ENCODE measurements around the gene KDM8.

The KDM8 gene

DNA sequence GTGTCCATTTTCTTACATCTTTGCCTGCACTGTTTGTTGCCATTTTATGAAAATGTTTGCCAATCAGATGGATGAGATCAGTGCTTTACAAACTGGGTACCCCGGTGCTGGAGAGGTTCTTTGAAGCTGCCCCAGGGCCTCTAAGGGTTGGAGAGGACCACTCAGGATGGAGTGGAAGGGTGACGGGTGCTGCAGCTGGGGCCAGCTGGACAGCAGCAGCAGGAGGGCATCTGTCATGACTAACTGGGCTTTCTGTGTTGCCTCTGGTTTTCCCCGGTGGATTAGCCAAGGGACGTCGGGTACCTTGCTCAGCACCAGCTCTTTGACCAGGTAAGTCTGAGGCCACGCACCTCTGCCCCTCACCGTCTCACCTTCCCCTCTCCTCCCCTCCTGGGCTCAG is 12.3 kb downstream of the KDM8 start:
- no peak for DNase-seq (ENCODE audit: low read depth)

DNA sequence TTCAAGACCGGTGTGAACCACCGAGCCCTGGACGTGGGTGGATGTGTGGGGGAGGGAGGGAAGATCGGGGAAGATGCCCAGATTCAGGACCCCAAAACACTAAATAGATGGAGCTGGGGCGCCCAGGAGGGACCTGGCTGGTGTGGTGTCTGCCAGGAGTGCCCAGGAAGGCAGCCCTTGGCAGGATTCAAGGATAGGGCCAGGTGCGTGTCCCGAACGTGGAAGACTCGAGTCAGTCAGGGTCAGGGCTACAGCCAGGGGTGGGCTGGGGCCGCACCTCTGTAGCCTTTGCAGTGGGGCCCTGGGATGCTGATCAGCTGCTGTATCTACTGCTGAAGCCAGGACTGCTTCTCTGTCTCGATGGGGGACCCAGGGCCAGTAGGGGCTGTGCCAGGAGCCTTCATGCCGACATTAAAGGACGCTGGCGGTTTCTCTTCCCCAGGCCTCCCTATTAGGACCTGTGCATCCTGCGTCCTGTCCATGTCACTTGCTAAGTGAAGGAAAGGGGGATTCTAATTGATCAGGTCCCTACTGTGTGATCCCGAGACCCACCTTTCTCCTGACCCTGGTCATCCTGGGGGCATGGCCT is 13.1 kb downstream of the KDM8 start:
- DNase-seq (ENCODE audit: low read depth): no peak

DNA sequence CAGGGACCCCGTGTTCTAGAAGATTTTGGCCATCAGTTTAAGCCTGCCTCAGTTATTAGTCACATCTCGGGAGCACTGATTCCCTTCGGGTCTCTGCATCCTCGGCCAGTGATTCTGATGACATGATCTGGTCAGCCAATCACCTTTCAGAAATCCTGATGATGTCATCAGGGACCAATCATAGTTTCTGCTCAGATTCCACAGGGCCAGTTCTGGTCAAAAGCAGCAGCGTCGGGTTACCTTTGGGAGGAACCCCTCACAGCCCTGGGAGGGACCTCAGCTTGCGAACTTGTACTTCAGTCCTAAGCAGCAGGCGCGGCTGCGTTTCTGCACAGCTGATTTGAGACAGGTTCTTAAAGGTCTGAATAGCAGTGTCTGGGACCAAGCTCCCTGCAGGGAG is 13.9 kb downstream of the KDM8 start:
- no peak for DNase-seq (ENCODE audit: low read depth)

DNA sequence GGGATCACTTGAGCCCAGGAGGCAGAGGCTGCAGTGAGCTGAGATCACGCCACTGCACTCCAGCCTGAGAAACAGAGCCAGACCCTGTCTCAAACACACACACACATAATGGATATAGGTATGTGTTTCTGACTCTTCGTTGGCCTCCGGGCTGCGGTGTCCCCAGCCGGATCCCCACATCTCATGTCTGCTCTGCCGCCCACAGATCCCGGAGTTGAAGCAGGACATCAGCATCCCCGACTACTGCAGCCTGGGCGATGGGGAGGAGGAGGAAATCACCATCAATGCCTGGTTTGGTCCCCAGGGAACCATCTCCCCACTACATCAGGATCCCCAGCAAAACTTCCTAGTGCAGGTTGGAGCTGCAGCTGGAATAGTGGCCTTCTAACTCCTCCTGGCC is 15.4 kb downstream of the KDM8 start:
- DNase-seq (ENCODE audit: low read depth): no peak

DNA sequence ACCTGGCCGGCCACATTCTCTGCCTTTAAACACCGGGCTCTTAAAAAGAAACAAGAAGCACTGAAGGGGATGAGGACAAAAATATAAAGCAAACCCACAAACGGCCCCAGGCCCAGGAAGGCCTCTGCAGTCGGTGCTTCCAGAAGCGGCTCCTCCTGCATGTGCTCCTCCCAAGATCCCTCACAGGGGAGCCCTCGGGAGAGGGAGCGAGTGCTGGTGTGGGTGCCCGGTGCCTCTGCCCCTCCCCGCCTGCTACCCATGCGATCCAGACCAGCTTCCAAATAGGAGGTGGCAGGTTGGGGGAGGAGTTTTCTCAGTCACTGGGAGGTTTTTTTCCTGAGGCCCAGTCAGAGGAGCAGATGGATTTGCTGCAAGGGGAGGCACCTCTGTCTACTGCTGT is 15.8 kb downstream of the KDM8 start:
- DNase-seq (ENCODE audit: low read depth): no peak

DNA sequence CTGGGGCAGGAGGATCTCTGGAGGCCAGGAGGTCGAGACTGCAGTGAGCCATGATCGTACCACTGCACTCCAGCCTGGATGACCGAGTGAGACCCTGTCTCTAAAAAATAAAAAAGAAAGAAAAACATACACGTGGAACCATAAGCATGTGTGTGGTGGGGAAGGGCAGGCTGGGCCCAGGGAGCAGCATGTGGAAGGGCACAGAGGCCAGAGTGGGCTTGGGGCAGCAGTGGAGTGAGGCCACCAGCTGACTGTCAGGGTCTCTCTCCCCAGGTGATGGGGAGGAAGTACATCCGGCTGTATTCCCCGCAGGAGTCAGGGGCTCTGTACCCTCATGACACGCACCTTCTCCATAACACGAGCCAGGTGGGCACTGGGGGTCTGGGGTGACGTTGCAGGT is 16.8 kb downstream of the KDM8 start:
- DNase-seq (ENCODE audit: low read depth): no peak

DNA sequence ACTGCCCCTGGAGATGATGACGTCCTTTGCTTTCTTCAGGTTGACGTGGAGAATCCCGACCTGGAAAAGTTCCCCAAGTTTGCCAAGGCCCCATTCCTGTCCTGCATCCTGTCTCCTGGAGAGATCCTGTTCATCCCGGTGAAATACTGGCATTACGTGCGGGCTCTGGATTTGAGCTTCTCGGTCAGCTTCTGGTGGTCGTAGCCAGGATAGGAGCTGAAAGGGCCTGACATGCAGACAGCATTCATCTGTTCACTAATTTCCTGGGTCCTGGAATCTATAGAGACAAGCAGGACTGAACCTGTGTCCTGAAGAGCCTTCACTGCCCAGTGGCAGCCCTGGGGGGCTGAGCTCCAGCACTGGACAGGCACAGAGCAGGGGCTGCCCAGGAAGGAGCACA is 17.2 kb downstream of the KDM8 start:
- DNase-seq (ENCODE audit: low read depth): no peak

DNA sequence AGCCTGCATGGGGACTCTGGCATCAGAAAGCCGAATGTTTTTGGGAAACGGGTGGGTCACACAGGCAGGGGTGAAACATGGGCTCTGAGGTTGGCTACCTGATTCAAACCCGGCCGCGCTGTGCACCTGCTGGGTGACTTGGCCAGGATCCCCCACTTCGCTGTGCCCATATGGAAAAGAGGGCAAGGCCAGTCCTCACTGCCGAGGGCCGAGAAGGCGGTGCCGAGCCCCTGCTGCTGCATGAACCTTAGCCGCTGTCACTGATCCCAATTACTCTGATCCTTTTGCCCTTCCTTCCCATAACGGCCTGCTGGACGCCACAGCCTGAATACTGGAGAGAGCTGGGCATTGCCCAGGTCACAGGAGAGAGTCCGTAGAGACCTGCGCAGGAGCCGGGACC is 17.7 kb downstream of the KDM8 start:
- no peak for DNase-seq (ENCODE audit: low read depth)

DNA sequence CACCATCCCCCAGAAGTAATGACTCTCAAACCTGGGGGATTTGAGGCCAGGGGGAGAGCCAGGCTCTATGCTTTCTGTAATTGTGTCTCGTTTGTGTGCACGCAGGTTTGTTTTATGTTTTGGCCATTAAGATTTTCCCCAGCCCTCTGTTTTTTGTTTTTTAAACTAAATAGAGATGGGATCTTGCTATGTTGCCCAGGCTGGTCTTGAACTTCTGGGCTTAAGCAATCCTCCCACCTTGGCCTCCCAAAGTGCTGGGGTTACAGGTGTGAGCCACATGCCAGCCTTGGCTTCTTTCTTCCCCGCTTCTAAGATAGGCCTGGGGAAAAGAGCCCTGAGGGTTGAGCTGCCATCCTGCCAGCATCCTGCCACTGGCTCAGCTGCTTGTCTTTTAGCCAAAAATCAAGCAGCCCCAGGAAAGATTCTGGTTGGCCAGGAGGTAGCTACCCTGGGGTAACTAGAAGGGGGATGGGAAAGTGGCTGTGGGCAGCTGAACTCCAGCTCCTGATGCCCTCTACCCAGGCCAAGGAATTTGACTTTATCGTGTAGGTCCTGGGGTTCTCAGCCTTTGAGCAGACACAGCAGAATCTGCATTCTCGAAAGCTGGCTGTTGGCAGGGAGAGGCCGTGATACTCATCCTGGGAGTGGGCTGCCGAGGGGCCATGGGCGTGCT is 18.4 kb downstream of the KDM8 start:
- no peak for DNase-seq (ENCODE audit: low read depth)

DNA sequence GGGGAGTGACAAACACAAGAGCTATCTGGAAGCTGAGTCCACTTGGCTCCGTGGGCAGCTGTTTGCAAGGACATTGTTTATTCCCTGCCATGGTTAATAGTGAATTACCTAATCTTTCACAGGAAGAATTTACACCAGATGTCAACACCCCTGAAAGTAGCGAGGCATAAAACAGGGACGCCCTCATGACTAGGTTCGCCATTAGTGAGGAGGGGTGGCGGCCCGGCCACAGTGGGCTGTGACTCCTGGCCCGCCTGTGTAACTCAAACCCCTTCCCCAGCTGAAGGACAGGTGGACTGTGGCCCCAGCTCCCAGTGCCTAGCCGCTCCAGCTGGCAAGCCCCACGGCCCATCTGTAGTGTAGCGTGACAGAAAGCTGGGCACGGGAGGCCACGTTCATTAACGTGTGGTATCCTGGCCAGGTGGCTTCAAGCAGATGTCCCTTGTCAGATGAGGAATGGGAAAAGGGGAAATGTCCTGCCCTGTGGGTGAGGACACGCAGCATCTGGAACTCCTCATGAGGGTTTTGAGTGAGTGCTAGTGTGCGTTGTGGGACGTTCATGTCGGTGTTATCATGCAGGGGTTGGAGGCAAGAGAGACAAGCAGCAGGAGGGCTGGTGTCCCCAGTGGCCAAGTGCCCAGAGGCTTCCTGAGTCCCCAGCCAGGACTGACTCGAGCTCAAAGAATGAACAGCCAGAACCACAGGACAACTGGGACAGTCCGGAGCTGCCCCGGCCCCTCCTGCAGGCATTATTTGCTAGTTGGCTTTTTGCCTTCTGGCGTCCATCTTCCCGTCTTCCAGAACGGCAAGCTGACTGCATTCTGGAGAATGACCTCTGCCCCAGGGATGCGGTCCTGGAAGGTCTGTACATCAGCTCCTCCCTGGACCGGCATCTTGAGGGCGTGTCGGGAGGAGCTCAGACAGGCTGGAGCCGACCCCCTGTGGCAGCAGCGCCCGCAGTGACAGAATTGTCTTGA is 19.2 kb downstream of the KDM8 start:
- DNase-seq (ENCODE audit: low read depth): no peak

DNA sequence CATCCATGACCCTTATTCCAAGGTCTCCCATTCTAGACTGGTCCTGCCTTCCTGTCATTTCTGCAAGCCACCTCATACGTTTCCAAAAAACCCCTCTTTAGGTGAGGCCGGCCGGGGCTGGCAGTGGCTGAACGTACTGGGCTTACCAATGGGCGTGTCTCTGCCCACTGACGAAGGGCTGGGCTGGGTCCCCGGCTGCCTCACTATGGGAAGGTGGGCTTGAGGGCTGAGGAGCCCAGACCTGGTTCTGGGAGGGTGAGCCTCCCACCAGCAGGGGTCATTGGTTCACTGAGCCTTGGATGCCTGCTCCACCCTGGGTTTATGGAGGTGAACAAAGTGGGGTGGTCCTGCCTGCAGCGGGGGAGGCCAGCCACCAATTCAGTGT is 19.9 kb downstream of the KDM8 start:
- DNase-seq (ENCODE audit: low read depth): no peak

DNA sequence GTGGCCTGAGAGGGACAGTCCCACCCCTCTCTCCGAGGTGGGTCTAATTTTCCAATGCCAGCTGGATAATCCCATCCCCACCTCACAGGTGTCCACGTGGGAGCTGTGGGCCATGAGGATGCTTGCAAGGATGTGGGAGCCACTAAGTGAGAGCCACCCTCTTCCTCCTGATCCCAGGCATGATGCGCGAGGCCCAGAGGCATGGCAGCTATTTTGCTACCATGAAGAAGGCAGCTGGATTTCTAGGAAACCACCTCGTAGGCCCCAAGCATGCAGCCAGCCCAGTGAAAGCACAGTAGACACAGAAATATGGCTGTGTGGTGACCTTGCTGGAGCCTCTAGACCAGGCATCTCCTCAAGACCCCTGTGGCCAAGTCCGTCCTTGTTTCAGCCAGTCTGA is 20.4 kb downstream of the KDM8 start:
- no peak for DNase-seq (ENCODE audit: low read depth)

DNA sequence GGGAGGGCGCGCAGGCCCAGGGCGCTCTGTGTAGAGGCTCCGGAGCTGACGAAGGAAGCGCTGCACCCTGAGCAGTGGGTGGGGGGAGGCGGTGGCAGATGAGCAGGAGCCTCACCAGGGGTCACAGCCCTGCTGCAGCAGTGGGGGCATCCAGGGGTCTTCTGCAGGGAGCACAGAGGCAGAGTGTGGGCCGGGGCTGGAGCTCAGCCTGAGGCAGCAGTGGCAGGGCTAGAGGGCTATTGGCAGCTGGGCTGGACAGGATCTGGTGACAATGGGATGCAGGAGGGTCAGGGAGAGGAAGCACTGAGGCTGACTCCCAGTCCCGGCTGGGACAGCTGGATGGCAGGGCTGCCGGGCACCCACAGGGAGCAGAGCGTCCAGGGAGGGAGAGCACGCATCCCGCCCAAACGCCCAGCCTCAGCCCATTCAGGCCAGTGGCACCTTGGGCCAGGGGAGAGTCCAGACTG is 21.0 kb downstream of the KDM8 start:
- DNase-seq (ENCODE audit: low read depth): no peak

DNA sequence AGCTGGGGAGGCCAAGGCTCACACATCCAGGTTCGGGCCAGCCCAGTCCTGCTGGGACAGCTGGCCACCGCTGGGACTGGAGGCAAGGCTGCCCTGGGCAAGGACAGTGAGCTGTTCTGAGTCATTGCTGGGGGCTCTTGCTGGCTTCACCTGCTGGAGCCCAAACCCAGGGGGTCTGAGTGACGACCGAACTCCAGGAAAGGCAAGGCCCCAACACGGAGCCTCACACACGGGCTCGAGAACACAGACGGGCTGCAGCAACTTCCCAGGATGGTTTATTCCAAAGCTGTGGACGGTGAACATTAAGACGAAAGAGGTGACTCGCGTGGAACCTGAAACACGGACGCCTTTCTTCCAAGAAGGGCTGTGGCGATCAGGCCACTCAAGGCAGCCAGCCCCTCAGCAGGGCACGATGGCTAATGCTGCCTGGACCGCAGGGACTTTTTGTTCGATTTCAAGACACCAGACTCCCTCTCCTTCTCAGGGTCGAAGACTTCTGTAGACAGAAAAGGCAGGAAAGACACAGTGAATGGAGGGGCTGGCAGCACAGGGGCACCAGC is 21.5 kb downstream of the KDM8 start:
- no peak for DNase-seq (ENCODE audit: low read depth)

DNA sequence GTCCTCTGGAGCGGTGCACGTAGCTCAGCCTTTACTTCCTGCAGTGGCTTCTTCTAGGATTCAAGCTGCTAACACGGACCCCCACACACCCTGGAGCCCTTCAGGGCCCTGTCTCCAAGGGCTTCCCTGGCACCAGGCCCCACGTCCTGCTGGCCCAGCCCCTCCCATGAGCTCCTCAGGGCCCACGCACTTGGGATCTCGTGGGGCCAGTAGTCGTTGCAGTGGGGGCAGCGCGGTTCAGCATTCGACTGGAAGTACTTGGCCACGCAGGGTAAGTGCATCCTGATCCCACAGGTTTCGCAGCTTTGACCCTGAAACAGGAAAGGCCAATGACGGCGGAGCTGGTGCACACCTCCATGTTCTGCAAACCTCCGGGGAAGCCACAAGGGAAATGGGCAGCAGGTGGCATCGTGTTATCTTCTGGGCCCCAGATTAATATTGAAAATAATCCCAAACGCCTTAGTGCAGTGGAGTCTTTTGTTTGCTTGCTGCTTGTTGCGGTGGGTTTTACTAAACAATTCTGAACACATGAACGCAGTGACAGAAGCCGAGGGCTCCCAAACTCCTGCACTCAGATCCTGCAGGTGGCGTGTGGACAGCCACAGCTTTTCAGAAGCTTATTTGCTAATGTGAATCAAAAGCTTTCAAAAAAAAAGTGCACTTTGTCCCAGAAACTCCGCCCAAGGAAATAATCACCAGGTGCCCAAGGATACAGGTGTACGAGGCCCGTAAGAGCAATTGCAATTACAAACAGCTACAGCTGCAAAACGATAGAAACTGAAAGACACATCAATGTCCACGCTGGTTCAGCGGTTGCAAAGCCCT is 22.4 kb downstream of the KDM8 start:
- DNase-seq (ENCODE audit: low read depth): no peak

DNA sequence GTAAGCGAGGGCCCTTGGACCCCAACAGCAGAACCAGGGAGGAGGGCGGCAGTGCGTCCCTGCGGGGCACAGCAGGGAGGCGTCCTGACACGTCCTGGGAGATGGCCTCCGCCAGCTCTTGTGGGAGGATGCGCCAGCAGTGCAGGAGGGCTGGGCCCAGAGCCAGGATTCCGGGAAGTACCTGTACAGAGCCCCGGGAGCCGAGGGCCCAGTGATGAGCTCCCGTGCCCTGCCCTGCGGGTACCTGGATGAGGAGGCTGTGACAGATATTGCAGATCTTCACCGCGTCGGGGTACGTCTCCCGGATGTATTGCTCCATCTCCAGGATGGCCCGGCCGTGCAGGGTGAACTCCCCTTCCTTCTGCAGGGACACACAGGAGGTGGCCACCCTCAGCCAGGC is 23.1 kb downstream of the KDM8 start:
- no peak for DNase-seq (ENCODE audit: low read depth)

DNA sequence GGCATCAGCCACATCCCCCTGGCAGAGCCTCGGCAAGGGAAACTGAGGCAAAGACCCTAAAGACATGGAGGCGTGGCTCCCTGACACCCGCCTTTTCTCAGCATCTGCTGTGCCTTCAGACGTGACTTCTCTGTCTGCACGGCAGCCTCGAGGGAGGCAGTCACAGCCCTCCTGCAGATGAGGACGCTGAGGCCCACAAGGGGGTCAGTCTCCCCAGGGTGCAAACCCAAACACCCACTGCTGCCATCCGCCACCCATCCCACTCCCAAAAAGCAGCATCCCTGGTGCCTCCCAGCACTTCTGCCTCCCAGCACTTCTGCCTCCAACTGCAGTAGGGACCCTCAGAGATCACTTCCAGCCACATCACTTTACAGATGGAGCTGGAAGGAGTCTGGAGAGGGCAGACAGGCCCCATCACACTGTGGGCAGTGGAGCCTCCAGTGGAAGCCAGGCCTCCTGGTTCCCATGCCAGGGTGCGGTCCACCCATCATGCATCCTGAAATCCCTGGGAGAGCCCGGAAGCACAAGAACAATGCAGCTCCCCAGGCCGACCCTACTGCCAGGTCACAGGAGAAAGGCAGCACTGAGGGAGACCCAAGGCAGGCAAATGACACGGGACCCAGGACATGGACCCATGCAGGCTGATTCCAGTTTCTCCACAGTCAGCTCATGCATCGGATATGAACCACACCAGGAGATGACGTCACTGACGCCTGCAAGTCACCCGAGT is 23.8 kb downstream of the KDM8 start:
- DNase-seq (ENCODE audit: low read depth): no peak

DNA sequence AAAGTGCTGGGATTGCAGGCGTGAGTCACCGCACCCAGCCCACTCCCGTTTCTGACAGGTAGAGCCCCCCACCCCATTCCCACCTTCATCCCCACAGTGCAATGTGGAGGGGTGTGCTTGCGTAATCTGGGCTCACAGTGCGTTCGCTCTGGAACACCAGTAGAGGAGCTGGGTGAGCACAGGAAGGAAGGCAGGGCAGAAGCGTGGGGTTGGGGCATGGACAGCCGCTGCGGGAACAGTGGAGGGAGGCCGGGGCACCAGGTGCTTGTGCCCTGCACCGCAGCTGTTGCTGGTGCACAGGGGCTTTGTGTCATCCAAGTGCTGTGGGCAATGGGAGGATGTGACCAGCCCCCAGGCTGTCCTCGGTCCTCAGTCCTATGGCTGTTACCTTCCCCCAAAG is 24.7 kb downstream of the KDM8 start:
- no peak for DNase-seq (ENCODE audit: low read depth)

DNA sequence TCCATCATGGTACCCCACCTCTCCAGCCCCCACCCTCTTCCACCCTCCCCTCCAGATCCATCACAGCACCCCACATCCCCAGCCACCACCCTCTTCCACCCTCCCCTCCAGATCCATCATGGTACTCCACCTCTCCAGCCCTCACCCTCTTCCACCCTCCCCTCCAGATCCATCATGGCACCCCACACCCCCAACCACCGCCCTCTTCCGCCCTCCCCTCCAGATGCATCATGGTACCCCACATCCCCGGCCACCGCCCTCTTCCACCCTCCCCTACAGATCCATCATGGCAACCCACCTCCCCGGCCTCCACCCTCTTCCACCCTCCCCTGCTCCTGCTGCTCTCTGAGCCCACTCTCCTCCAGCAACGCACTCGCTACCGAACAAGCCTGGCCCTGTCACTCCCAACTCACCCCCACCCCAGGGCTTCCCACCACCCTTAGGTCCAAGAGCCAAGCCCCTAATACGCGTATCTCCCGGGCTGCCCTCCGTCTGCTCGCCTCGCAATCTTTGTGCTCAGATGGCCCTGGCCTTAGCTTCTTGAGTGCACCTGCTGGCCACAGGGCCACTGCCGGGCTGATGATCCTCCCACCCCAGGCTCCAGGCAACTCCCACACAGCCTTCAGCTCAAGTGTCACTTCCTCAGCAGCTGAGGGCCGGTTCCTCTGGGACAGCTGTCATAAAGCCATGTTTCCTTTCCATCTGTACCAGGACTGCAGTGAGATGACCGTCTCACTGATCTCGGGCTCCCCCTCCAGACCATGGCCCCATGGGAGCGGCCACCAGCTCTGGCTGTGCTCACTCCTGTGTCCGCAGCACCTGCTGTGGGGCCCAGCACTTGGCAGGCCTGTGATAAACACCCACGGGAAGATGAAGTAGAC is 25.5 kb downstream of the KDM8 start:
- no peak for DNase-seq (ENCODE audit: low read depth)

DNA sequence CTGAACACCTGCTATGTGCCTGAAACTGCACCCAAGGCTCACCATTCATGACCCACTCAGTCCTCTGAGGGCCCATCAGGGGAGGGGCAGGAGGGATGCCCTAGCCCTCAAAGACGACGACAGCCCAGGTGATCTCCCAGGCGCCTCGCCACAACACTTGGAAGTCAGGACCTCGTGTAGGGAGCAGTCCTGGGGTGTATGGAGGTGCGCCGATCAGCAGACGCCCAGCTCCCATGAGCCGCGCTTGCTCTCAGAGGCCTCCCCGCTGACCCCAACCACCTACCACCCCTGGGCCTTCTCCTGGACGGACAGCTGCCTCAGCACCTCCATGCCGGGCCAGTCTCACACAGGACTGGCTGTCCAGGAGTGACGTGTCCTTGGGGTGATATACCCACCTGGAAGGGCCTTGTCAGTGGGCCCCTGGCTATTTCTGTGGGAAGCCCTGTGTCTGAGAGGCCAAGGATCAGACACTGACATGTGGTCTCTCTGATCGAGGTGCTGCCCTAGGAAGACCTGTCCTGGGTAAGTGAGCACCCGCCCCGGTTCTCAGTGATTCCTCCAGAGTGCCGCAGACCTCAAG is 26.7 kb downstream of the KDM8 start:
- DNase-seq (ENCODE audit: low read depth): no peak
